GM12801 (cell line): ENCODE measurements around the gene SH3BP1.

Experiments
- CTCF ChIP-seq: IDR thresholded peaks from one replicate; pipeline ENCODE4 v1.5.1; 2011; ENCODE audit warnings: control low read depth; ENCODE audit not compliant: insufficient read length; ENCODE audit errors: extremely low read depth

Gene SH3BP1

GRCh38 chr22:37639070-37639760, at the start of gene SH3BP1:
Gene SH3BP1, plus strand, starts transcription at chr22:37639669. Its CDS starts 119 bp downstream, at chr22:37639788.
- TF ChIP-seq CTCF: no peak

- no peak for TF ChIP-seq CTCF
These were observed 47.6 kb upstream of the SH3BP1 start for GRCh38 chr22:37591823-37592404.

- no peak for TF ChIP-seq CTCF
These were observed 45.2 kb upstream of the SH3BP1 start for GRCh38 chr22:37594237-37594636.

- no peak for TF ChIP-seq CTCF
These were observed 40.3 kb upstream of the SH3BP1 start for GRCh38 chr22:37599153-37599552.

- no peak for TF ChIP-seq CTCF
These were observed 38.3 kb upstream of the SH3BP1 start for GRCh38 chr22:37601203-37601539.

GRCh38 chr22:37601540-37602442, 37.7 kb upstream of the SH3BP1 start:
- TF ChIP-seq CTCF: no peak

GRCh38 chr22:37604074-37604473, 35.4 kb upstream of the SH3BP1 start:
- TF ChIP-seq CTCF: no peak
